Esophagus squamous epithelium (tissue), 5 donors: Measurements from ENCODE around the gene PRDM11. TPM values are rescaled to one million over a fixed set of nuclear protein-coding genes. Genes with fewer than 3 reads are reported as not detected.

Experiments used
- DNase-seq: peaks from one replicate; lab custom pipeline; 2025; lab: John Stamatoyannopoulos, UW
- H3K27ac ChIP-seq, 4 donors: fragments of 200-600 bp; sonication (generic); one replicate each; pipeline ENCODE4 v1.5.1; 2016 to 2019; ENCODE audit warnings: mild to moderate bottlenecking in 1 of 4
- H3K27me3 ChIP-seq, 4 donors: fragments of 200-600 bp; sonication (generic); 1 replicate in 3 of 4; 2 replicates in 1 of 4; pipeline versions ENCODE4 v1.5.1 to v1.6.0; 2017 to 2021; ENCODE audit warnings: antibody characterized with exemption in 1 of 4
- H3K36me3 ChIP-seq, 3 donors: fragments of 200-600 bp; sonication (generic); one replicate each; pipeline ENCODE4 v1.5.1; 2016 to 2019
- H3K4me1 ChIP-seq, 3 donors: fragments of 200-600 bp; sonication (generic); one replicate each; pipeline ENCODE4 v1.5.1; 2017 to 2019
- H3K4me3 ChIP-seq, 4 donors: fragments of 200-600 bp; sonication (generic); 1 replicate in 3 of 4; 2 replicates in 1 of 4; pipeline ENCODE4 v1.5.1; 2016 to 2019; ENCODE audit warnings: mild to moderate bottlenecking in 2 of 4, moderate library complexity in 1 of 4
- H3K9me3 ChIP-seq, 3 donors: fragments of 200-600 bp; sonication (generic); one replicate each; pipeline ENCODE4 v1.5.1; 2016 to 2019
- CTCF ChIP-seq, 6 experiments: fragments of 450-650 bp in 4 of 6; fragments of 200-600 bp in 2 of 6; sonication (generic) in 2 of 6; IDR thresholded peaks; one replicate each; pipeline ENCODE4 v1.5.1; 2016 to 2019; ENCODE audit warnings: antibody characterized with exemption in 6 of 6, mild to moderate bottlenecking in 4 of 6, moderate library complexity in 4 of 6
- POLR2A ChIP-seq, 4 donors: fragments of 450-650 bp; IDR thresholded peaks; one replicate each; pipeline ENCODE4 v1.6.1; 2017; ENCODE audit warnings: antibody characterized with exemption in 4 of 4, mild to moderate bottlenecking in 4 of 4, moderate library complexity in 3 of 4
- WGBS, 2 donors: methylation state at CpG; one replicate each; pipeline ENCODE4 v1.1.5; 2018; 5-methylcytosine and 5-hydroxymethylcytosine counted together
- intact Hi-C: fragments of 100-400 bp; cut with DNase I; formaldehyde crosslinking; loops from one replicate; pipeline ENCODE4 v1.15.0; 2022
- total RNA-seq, 4 donors: library from RNA; depleted of rRNA; stranded (reverse); fragments of >200 nt; gene quantifications; one replicate each; pipeline ENCODE4 v1.1.0, GENCODE V29; 2016
- donor health status: DM: yes; HTN: yes; CAD: no.

The PRDM11 gene
- total RNA-seq, 4 donors from 2014 or later = 3.9 to 13.9 (median 5.1) TPM

GRCh38 chr11:45223496-45223895 lies 77.1 kb downstream of the PRDM11 start:
- Histone ChIP-seq H3K9me3 (no peaks in the 10 kb centered on the region), H3K4me3 (no peak overlapping the region), H3K36me3 (peaks cover 0 to 89% (median 6%) of the 10 kb centered on the region in 3 donors), H3K27me3 (no peaks in the 10 kb centered on the region), H3K27ac (no peak overlapping the region), H3K4me1 (no peaks in the 10 kb centered on the region)
- DNase-seq = no peak
- TF ChIP-seq CTCF (IDR thresholded peaks at IDR 0.05) (no peak), POLR2A (IDR thresholded peaks at IDR 0.05) (no peak)
- WGBS, 2 donors = 74 to 89% methylated on average over 3 to 5 of the region's 5 CpGs
- intact Hi-C loops = no loop called here

- no peak overlapping the region for H3K4me3 ChIP-seq
- H3K27me3 ChIP-seq = no peaks in the 10 kb centered on the region
- no peak for DNase-seq
- 85 to 87% methylated on average over 5 to 6 of the region's 11 CpGs for WGBS, 2 donors
- H3K9me3 ChIP-seq = no peaks in the 10 kb centered on the region
- intact Hi-C loops = no loop called here
- H3K4me1 ChIP-seq = no peaks in the 10 kb centered on the region
- TF ChIP-seq CTCF (IDR thresholded peaks at IDR 0.05) (no peak), POLR2A (IDR thresholded peaks at IDR 0.05) (no peak)
- no peak overlapping the region for H3K27ac ChIP-seq
- H3K36me3 ChIP-seq = peaks cover 0 to 92% (median 6%) of the 10 kb centered on the region in 3 donors
These were observed 78.3 kb downstream of the PRDM11 start for GRCh38 chr11:45224766-45225165.

GRCh38 chr11:45225277-45225676 lies 78.8 kb downstream of the PRDM11 start:
- H3K27me3 ChIP-seq = no peaks in the 10 kb centered on the region
- peaks cover 0 to 88% (median 6%) of the 10 kb centered on the region in 3 donors for H3K36me3 ChIP-seq
- intact Hi-C loops = no loop called here
- TF ChIP-seq CTCF (IDR thresholded peaks at IDR 0.05) (no peak), POLR2A (IDR thresholded peaks at IDR 0.05) (no peak)
- no peaks in the 10 kb centered on the region for H3K4me1 ChIP-seq
- H3K27ac ChIP-seq = no peak overlapping the region
- no peak for DNase-seq
- 60 to 73% methylated on average over 1 of the region's 1 CpG for WGBS, 2 donors
- H3K9me3 ChIP-seq = no peaks in the 10 kb centered on the region
- H3K4me3 ChIP-seq = no peak overlapping the region

- no peak overlapping the region for H3K4me3 ChIP-seq
- H3K27ac ChIP-seq = no peak overlapping the region
- 94 to 95% methylated on average over 4 to 23 of the region's 39 CpGs for WGBS, 2 donors
- no peaks in the 10 kb centered on the region for H3K27me3 ChIP-seq
- intact Hi-C loops = no loop called here
- DNase-seq = no peak
- TF ChIP-seq CTCF (IDR thresholded peaks at IDR 0.05) = no peak
- TF ChIP-seq POLR2A (IDR thresholded peaks at IDR 0.05) = no peak
- H3K9me3 ChIP-seq = no peaks in the 10 kb centered on the region
- H3K36me3 ChIP-seq = peaks cover 0 to 78% (median 6%) of the 10 kb centered on the region in 3 donors
- H3K4me1 ChIP-seq = no peaks in the 10 kb centered on the region
These were observed 79.8 kb downstream of the PRDM11 start for GRCh38 chr11:45225961-45226871.

- no peak for TF ChIP-seq POLR2A (IDR thresholded peaks at IDR 0.05)
- Histone ChIP-seq H3K4me1 (no peaks in the 10 kb centered on the region), H3K27ac (no peak overlapping the region), H3K27me3 (no peaks in the 10 kb centered on the region), H3K36me3 (peaks cover 0 to 73% (median 6%) of the 10 kb centered on the region in 3 donors), H3K4me3 (no peak overlapping the region), H3K9me3 (no peaks in the 10 kb centered on the region)
- DNase-seq = no peak
- WGBS, 2 donors = 87% methylated on average over 3 of the region's 21 CpGs; no CpG with 5 or more reads in 1 of the 2 donors
- intact Hi-C loops = no loop called here
These were observed 80.5 kb downstream of the PRDM11 start for GRCh38 chr11:45226901-45227300.
